Measurements from ENCODE around the gene PRRC2B. TPM values are rescaled to one million over a fixed set of nuclear protein-coding genes. Genes with fewer than 3 reads are reported as not detected.

The PRRC2B gene
- total and polyA plus RNA-seq, 2 of the 8 experiments (the other 6 are each of a cell fraction or from before 2014, with no cell fraction given), result 37.3 to 249 TPM

- Histone ChIP-seq H3K36me3 (ENCODE audit: control insufficient read depth in 2 of 4, insufficient read depth in 4 of 4, low read length in 3 of 4) (peaks cover 37 to 83% (median 52%) of the 10 kb centered on the region in 4 experiments), H3K27ac (ENCODE audit: low read depth, low read length) (peak overlapping the region; percentile 42; the same call in 1 of the 2 replicates), H2BK120ac (replicated peaks; ENCODE audit: low read depth, low read length) (peak overlapping the region; percentile 82), H3K4me3 (ENCODE audit: extremely low read depth in 1 of 4, insufficient read depth in 2 of 4, low read depth in 3 of 4, low read length in 4 of 4) (peak overlapping the region in 1 of 4 experiments; percentile 37; a peak in 1 of 8 replicates), H2BK5ac (ENCODE audit: low read depth, low read length) (peak overlapping the region; percentile 90), H3K79me2 (ENCODE audit: control insufficient read depth in 1 of 2, insufficient read depth in 2 of 2, low read length in 2 of 2) (peaks cover 0 to 78% of the 10 kb centered on the region in 2 experiments; a peak in 3 of 4 replicates), H3K9ac (replicated peaks in 1 of 4; ENCODE audit: extremely low read depth in 1 of 4, low read depth in 3 of 4, low read length in 3 of 4) (peak overlapping the region in 1 of 4 experiments; percentile 13; a peak in 1 of 7 replicates), H4K20me1 (replicated peaks in 1 of 2; ENCODE audit: control insufficient read depth in 1 of 2, insufficient read depth in 2 of 2, low read length in 2 of 2) (peaks cover 20 to 33% of the 10 kb centered on the region in 2 experiments), H3K14ac (ENCODE audit: insufficient read length) (no peak overlapping the region), H3K56ac (replicated peaks; ENCODE audit: insufficient read length, low read depth, low read length) (no peak overlapping the region), H3K9me3 (ENCODE audit: insufficient read depth in 2 of 2, low read depth in 1 of 2, low read length in 1 of 2) (no peaks in the 10 kb centered on the region), H3K27me3 (replicated peaks in 1 of 4; ENCODE audit: control insufficient read depth in 3 of 4, extremely low read depth in 1 of 4, insufficient read depth in 3 of 4, low read length in 3 of 4) (no peaks in the 10 kb centered on the region), H2AFZ (ENCODE audit: low read length) (no peak overlapping the region), H3K79me1 (ENCODE audit: low read depth, low read length) (peaks cover 17% of the 10 kb centered on the region), H4K8ac (ENCODE audit: extremely low read depth, insufficient read depth, low read length) (no peak overlapping the region), H3K23me2 (ENCODE audit: low read depth, low read length) (no peaks in the 10 kb centered on the region; the same call in 1 of the 2 replicates), H4K91ac (replicated peaks; ENCODE audit: insufficient read length, low read length) (peak overlapping the region; percentile 63), H3K4ac (replicated peaks; ENCODE audit: insufficient read length, low read depth, low read length) (peak overlapping the region; percentile 76), H2AK5ac (ENCODE audit: low read depth, low read length) (peak overlapping the region; percentile 75; the same call in 1 of the 2 replicates), H3K23ac (ENCODE audit: insufficient read length) (no peak overlapping the region), H3K4me2 (ENCODE audit: insufficient read depth in 1 of 2, low read depth in 2 of 2, low read length in 2 of 2) (peak overlapping the region; percentile 37 to 44), H3K18ac (ENCODE audit: extremely low read depth, low read length) (peak overlapping the region; percentile 68), H2BK20ac (ENCODE audit: low read length) (no peak overlapping the region), H3K4me1 (replicated peaks in 1 of 4; ENCODE audit: control insufficient read depth in 3 of 4, insufficient read depth in 4 of 4, low read length in 3 of 4) (peaks cover 25 to 48% (median 30%) of the 10 kb centered on the region in 4 experiments), H2BK15ac (ENCODE audit: low read length) (peak overlapping the region; percentile 81; the same call in 1 of the 2 replicates), H2BK12ac (ENCODE audit: low read depth, low read length) (peak overlapping the region; percentile 94; the same call in 1 of the 2 replicates), H4K5ac (ENCODE audit: insufficient read length, low read depth, low read length) (no peak overlapping the region)
- DNase-seq (ENCODE audit: low read depth in 1 of 2, low spot score in 2 of 2), result peak in 1 of 2 experiments; percentile 43
- ChIA-PET POLR2A (ENCODE audit: partially characterized antibody) (interaction anchor here (0.7 to 4.9 kb wide), 16 partner anchors 9 to 138 kb away, joined by 3 to 32 read pairs (median 6); no protein-coding TSS in a partner anchor), CTCF (ENCODE audit: partially characterized antibody) (interaction anchor here (0.9 to 4.2 kb wide), 10 partner anchors 9 to 301 kb away, joined by 3 to 22 read pairs (median 4); no protein-coding TSS in a partner anchor)
- FAIRE-seq, result peak; percentile 93
- WGBS, 2 experiments (ENCODE audit: extremely low coverage in 1 of 2, insufficient coverage in 1 of 2, insufficient read length in 1 of 2, insufficient replicate concordance in 2 of 2, low coverage in 1 of 2, low lambda C conversion rate in 2 of 2, missing lambda C conversion rate in 1 of 2), result 25% methylated on average over 8 of the region's 8 CpGs; no CpG with 5 or more reads in 1 of the 2 experiments
- TF ChIP-seq RBBP5 (IDR thresholded peaks at IDR 0.05; ENCODE audit: borderline replicate concordance, low read depth, low read length) (no peak), EGR1 (IDR thresholded peaks at IDR 0.05; ENCODE audit: borderline replicate concordance, low read depth, low read length) (no peak), RFX5 (IDR thresholded peaks at IDR 0.05; ENCODE audit: borderline replicate concordance, low read depth, low read length) (no peak), RAD21 (IDR thresholded peaks at IDR 0.05 in 1 of 2, conservative IDR thresholded peaks at IDR 0.05 in 1 of 2; ENCODE audit: low read depth in 2 of 2, low read length in 2 of 2) (no peak), JUND (IDR thresholded peaks at IDR 0.05; ENCODE audit: low read length) (no peak), CEBPB (IDR thresholded peaks at IDR 0.05; ENCODE audit: low read depth, low read length) (no peak), GABPA (IDR thresholded peaks at IDR 0.05; ENCODE audit: borderline replicate concordance, insufficient read depth, low read length) (no peak), PHF8 (conservative IDR thresholded peaks at IDR 0.05; ENCODE audit: low read depth, low read length) (no peak), SIRT6 (IDR thresholded peaks at IDR 0.05; ENCODE audit: low read length) (no peak), POLR2A (IDR thresholded peaks at IDR 0.05; ENCODE audit: control extremely low read depth in 1 of 2, low read depth in 2 of 2, low read length in 2 of 2) (peak in 1 of 2 experiments; percentile 58; a peak in 1 of 3 replicates), USF2 (IDR thresholded peaks at IDR 0.05; ENCODE audit: low read length) (peak; percentile 85), NANOG (IDR thresholded peaks at IDR 0.05; ENCODE audit: insufficient read depth, low read depth, low read length, poor library complexity, severe bottlenecking) (peak; percentile 43)
Measured at GRCh38 chr9:131436865-131437271, 43.0 kb downstream of the PRRC2B start.

Measured in H1 (cell line).